OCI-LY7 (cell line): ENCODE data around the gene YARS2. TPM values are rescaled to one million over a fixed set of nuclear protein-coding genes. Genes with fewer than 3 reads are reported as not detected.

ENCODE experiments used
- BruUV-seq: library from RNA; stranded (reverse); fragments of 400-500 nt; replicated peaks from 2 replicates; lab custom pipeline; 2021; lab: Mats Ljungman, UMichigan
- CTCF ChIA-PET: fragments of 300-600 bp; sonication (Branson Sonifier 250); formaldehyde crosslinking; loops from one replicate; lab custom pipeline; 2022; ENCODE audit warnings: antibody characterized with exemption; ENCODE audit not compliant: unreplicated experiment; lab: Charles Lee
- POLR2A ChIA-PET: fragments of 300-600 bp; sonication (Branson Sonifier 250); formaldehyde crosslinking; loops from one replicate; lab custom pipeline; 2022; ENCODE audit warnings: antibody characterized with exemption; lab: Charles Lee
- DNase-seq: peaks from one replicate; pipeline ENCODE4 v3.0.0-alpha.2; 2015; ENCODE audit warnings: low spot score
- H2AFZ ChIP-seq: fragments of 200-600 bp; sonication (generic), shearing (Covaris generic); 2 replicates; pipeline ENCODE4 v1.6.1; 2014; ENCODE audit warnings: mild to moderate bottlenecking, antibody characterized with exemption, low read length, moderate library complexity
- H3K27ac ChIP-seq: fragments of 200-600 bp; sonication (generic); 2 replicates; pipeline ENCODE4 v1.5.1; 2014; ENCODE audit warnings: mixed run types, low read depth, mild to moderate bottlenecking, moderate library complexity, low read length, inconsistent platforms; ENCODE audit not compliant: poor library complexity, severe bottlenecking
- H3K36me3 ChIP-seq: fragments of 200-600 bp; sonication (generic); 2 replicates; pipeline ENCODE4 v1.6.1; 2014; ENCODE audit warnings: mild to moderate bottlenecking, antibody characterized with exemption, low read length, moderate library complexity, mixed read lengths; ENCODE audit not compliant: insufficient read depth
- H3K4me1 ChIP-seq: fragments of 200-600 bp; sonication (generic); 2 replicates; pipeline ENCODE4 v1.5.1; 2014; ENCODE audit warnings: mild to moderate bottlenecking, low read length; ENCODE audit not compliant: insufficient read depth, poor library complexity, severe bottlenecking
- H3K4me2 ChIP-seq: fragments of 200-600 bp; sonication (generic); 2 replicates; pipeline ENCODE4 v1.6.1; 2014; ENCODE audit warnings: mild to moderate bottlenecking, low read length
- H3K4me3 ChIP-seq: fragments of 200-600 bp; sonication (generic); 2 replicates; pipeline ENCODE4 v1.5.1; 2014; ENCODE audit warnings: mild to moderate bottlenecking, low read depth, low read length; ENCODE audit not compliant: poor library complexity, severe bottlenecking
- H3K79me2 ChIP-seq: fragments of 200-600 bp; sonication (generic); 2 replicates; pipeline ENCODE4 v1.6.1; 2016; ENCODE audit warnings: low read depth, mild to moderate bottlenecking, low read length, moderate library complexity, mixed read lengths; ENCODE audit not compliant: insufficient read depth
- H3K9me2 ChIP-seq: fragments of 200-600 bp; sonication (generic); 2 replicates; pipeline ENCODE4 v1.6.1; 2016; ENCODE audit warnings: mild to moderate bottlenecking, low read length, mixed read lengths; ENCODE audit not compliant: insufficient read depth
- H3K9me3 ChIP-seq: fragments of 200-600 bp; sonication (generic); 2 replicates; pipeline ENCODE4 v1.6.1; 2014; ENCODE audit warnings: mild to moderate bottlenecking, mixed run types, low read length, mixed read lengths
- H4K20me1 ChIP-seq: fragments of 200-600 bp; sonication (generic); 2 replicates; pipeline ENCODE4 v1.6.1; 2014; ENCODE audit warnings: mild to moderate bottlenecking, antibody characterized with exemption, low read length, moderate library complexity, mixed read lengths; ENCODE audit not compliant: insufficient read depth
- EZH2phosphoT487 ChIP-seq: fragments of 200-600 bp; sonication (generic); IDR thresholded peaks from 2 replicates; pipeline ENCODE4 v1.6.1; 2018; ENCODE audit warnings: low read depth, borderline replicate concordance, mild to moderate bottlenecking, mixed run types, antibody characterized with exemption, low read length, moderate library complexity, mixed read lengths
- intact Hi-C: fragments of 100-400 bp; cut with micrococcal nuclease; formaldehyde crosslinking; loops from one replicate; pipeline ENCODE4 v1.10.0; 2022; ENCODE audit not compliant: unreplicated experiment
- total RNA-seq, 2 experiments: library from RNA; depleted of rRNA in 1 of 2; stranded (reverse); fragments of >200 nt in 1 of 2; shearing (Covaris generic) in 1 of 2; gene quantifications; 2 replicates each; pipeline ENCODE4 v1.2.3, GENCODE V29; 2014 to 2022
- TF ChIP-seq, protein P1 (sequence below): fragments of 200-600 bp; sonication (generic); conservative IDR thresholded peaks from 2 replicates; pipeline ENCODE4 v1.5.1; 2014; ENCODE audit warnings: mild to moderate bottlenecking, antibody characterized with exemption, low read length, moderate library complexity, mixed read lengths

The YARS2 gene
- total RNA-seq, 2 experiments from 2014 or later, result 31.5 to 42.8 TPM

DNA sequence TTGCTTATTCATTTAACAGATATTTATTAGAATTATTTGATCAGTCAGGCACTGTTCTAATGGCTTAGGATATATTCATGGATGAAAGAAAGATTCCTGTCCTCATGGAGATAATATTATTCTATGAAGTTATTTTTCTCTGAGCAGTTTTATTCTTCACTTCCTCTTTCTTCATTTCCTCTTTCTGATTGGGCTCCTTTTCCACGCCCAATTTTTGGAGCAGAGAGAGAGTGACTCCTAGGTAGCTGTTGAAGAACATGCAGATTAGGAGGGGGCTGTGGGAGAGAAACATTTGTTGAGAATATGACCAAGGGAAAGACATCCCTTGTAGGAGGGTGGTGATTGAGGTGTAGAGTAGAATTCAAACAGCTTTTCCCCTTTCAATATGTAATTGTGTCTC, 6.0 kb upstream of the YARS2 start:
- CTCF ChIA-PET, result no interaction called here

DNA sequence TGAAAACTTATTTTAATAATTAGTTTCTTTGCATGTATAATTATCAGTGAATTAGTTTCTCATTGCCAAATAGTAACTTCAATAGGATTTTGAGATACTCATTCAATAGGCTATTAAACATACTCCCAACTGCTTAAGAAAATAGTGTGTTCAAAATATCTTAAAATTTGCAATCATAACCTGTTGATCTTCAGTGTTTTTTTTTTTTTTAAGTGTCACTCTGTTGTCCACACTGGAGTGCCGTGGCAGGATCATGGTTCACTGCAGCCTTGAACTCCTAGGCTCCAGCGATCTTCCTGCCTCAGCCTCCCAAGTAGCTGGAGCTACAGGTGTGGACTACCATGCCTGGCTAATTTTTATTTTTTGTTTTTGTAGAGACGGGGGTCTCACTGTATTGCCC, 1.5 kb upstream of the YARS2 start:
- Histone ChIP-seq H3K4me1 (peaks cover 33% of the 10 kb centered on the region), H4K20me1 (0 out of 2 replicates have a peak, but pooled peaks cover 6% of the 10 kb centered on the region), H3K9me2 (no peaks in the 10 kb centered on the region), H3K4me3 (no peak overlapping the region), H3K4me2 (no peak overlapping the region), H3K36me3 (peaks cover 21% of the 10 kb centered on the region), H3K27ac (no peak overlapping the region), H2AFZ (no peak overlapping the region), H3K79me2 (peaks cover 31% of the 10 kb centered on the region), H3K9me3 (no peaks in the 10 kb centered on the region)
- POLR2A ChIA-PET, result interaction anchor here (0.9 kb wide), 2 partner anchors 10 to 65 kb away, joined by 3 read pairs; no protein-coding TSS in a partner anchor
- intact Hi-C loops, result no loop called here
- no TSS peak for BruUV-seq
- DNase-seq, result no peak
- CTCF ChIA-PET, result interaction anchor here (0.8 kb wide), 1 partner anchor 16 kb away, joined by 3 read pairs; no protein-coding TSS in a partner anchor
- TF ChIP-seq, protein P1, sequence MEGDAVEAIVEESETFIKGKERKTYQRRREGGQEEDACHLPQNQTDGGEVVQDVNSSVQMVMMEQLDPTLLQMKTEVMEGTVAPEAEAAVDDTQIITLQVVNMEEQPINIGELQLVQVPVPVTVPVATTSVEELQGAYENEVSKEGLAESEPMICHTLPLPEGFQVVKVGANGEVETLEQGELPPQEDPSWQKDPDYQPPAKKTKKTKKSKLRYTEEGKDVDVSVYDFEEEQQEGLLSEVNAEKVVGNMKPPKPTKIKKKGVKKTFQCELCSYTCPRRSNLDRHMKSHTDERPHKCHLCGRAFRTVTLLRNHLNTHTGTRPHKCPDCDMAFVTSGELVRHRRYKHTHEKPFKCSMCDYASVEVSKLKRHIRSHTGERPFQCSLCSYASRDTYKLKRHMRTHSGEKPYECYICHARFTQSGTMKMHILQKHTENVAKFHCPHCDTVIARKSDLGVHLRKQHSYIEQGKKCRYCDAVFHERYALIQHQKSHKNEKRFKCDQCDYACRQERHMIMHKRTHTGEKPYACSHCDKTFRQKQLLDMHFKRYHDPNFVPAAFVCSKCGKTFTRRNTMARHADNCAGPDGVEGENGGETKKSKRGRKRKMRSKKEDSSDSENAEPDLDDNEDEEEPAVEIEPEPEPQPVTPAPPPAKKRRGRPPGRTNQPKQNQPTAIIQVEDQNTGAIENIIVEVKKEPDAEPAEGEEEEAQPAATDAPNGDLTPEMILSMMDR, result no peak
- no peak for TF ChIP-seq EZH2phosphoT487

More for the DNA sequence above, 6.0 kb upstream of the YARS2 start:
- no peak overlapping the region for H3K27ac ChIP-seq
- no peaks in the 10 kb centered on the region for H3K79me2 ChIP-seq
- POLR2A ChIA-PET, result no interaction called here
- no peaks in the 10 kb centered on the region for H4K20me1 ChIP-seq
- no peaks in the 10 kb centered on the region for H3K36me3 ChIP-seq
- no TSS peak for BruUV-seq
- no peak for TF ChIP-seq EZH2phosphoT487
- TF ChIP-seq, protein P1, result no peak
- DNase-seq, result peak; percentile 54
- no peaks in the 10 kb centered on the region for H3K9me2 ChIP-seq
- intact Hi-C loops, result no loop called here
- H3K9me3 ChIP-seq, result no peaks in the 10 kb centered on the region
- peaks cover 14% of the 10 kb centered on the region for H3K4me1 ChIP-seq
- H3K4me3 ChIP-seq, result no peak overlapping the region
- peak overlapping the region; percentile 29 for H3K4me2 ChIP-seq
- H2AFZ ChIP-seq, result peak overlapping the region; percentile 66

DNA sequence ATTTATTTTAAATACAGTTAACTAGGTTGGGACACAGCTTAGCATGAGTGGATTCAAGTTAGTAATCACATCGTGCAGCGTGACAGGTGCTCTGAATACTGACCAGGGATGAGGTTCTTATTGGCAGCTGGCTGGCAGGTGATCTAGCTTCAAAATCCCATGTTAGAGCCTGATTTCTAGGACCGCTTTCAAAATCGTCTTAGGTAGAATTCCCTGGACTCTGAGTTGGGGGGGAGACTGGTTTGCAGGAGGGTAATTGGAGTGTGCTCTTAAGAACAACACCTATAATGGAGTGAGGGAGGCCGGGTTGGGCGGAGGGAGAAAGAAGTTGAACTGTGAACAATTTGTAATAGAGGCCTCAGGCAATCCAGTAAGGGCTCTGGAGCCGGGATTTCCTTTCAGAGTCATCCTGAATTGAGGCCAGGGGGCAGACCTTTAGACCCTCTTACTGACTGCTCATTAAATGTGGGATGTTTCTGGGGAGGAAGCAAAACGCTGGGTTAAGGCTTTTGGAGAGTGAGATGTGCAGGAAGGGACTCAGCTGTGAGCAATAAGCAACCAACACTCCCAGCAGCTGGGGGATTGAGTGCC, 874 bp upstream of the YARS2 start:
- H3K27ac ChIP-seq, result peak overlapping the region; percentile 75

More for the DNA sequence above, 874 bp upstream of the YARS2 start:
- TF ChIP-seq, protein P1, result peak; percentile 48; the same call in 1 of the 2 replicates
- TF ChIP-seq EZH2phosphoT487, result no peak
- intact Hi-C loops, result loop anchor here (1.0 kb wide), 1 partner anchor 163 kb away; no protein-coding TSS in a partner anchor
- Histone ChIP-seq H3K4me3 (peak overlapping the region; percentile 85), H2AFZ (peak overlapping the region; percentile 100; the same call in 1 of the 2 replicates), H3K4me1 (peaks cover 27% of the 10 kb centered on the region), H4K20me1 (0 out of 2 replicates have a peak, but pooled peaks cover 6% of the 10 kb centered on the region), H3K36me3 (peaks cover 26% of the 10 kb centered on the region), H3K79me2 (peaks cover 31% of the 10 kb centered on the region), H3K9me2 (no peaks in the 10 kb centered on the region), H3K9me3 (no peaks in the 10 kb centered on the region), H3K4me2 (peak overlapping the region; percentile 97)
- DNase-seq, result no peak
- ChIA-PET POLR2A (interaction anchor here (0.6 to 1.8 kb wide), 13 partner anchors 10 to 1266 kb away, joined by 3 to 13 read pairs (median 4); partner anchors contain the start of gene ALG10), CTCF (interaction anchor here (0.6 to 2.0 kb wide), 3 partner anchors 15 to 300 kb away, joined by 3 to 6 read pairs (median 3); no protein-coding TSS in a partner anchor)
- no TSS peak for BruUV-seq
